ENCODE data around the gene KCNJ16.

KCNJ16 gene

DNA sequence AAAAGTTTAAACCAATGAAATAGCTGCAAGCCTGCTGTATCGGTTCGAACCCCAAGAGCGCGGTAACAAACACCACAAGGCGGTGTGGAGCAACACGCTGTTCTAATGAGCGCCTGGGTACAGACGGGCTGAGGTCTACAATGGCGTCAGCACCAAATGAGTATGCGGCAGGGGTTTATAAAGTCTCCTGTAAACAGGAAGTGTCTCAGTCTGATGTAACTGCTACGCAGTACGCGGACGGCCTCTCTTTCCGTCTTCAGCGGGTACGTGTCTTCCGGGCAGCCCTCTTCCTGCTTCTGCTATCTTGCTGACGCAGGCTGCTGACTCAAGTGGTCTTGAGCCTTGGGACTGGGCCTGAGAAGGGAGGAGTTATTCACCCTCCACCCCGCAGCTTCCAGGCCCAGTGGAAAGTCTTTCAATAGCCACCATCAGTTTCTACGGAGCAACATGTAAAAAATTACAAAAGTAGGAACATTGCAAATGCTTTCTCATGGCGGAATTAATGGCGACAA is 53.8 kb downstream of the KCNJ16 start:
- DNase-seq (ENCODE audit: low read depth), result no peak

DNA sequence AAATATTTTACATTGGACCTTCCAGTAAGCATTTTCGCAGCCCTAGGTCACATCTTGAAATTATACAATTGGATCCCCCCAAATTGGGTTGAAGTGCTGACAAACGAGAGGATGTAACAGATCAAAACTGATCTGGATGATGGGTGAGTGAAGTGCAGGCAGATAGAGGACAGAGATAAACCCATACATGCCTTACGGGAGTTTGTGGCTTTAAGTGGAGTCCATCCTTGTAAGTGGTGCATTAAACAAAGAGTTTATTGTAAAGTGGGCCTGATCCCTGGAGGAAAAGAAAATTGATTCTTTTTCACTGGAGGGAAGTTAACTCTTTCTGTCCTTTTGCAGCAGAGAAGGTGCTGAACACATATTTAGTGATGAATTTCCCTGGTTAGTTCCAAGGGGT is 55.3 kb downstream of the KCNJ16 start:
- no peak for DNase-seq (ENCODE audit: low read depth)

DNA sequence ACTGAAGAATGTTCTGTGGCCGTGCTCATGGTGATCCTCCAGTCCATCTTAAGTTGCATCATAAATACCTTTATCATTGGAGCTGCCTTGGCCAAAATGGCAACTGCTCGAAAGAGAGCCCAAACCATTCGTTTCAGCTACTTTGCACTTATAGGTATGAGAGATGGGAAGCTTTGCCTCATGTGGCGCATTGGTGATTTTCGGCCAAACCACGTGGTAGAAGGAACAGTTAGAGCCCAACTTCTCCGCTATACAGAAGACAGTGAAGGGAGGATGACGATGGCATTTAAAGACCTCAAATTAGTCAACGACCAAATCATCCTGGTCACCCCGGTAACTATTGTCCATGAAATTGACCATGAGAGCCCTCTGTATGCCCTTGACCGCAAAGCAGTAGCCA is 57.5 kb downstream of the KCNJ16 start:
- DNase-seq (ENCODE audit: low read depth), result no peak

DNA sequence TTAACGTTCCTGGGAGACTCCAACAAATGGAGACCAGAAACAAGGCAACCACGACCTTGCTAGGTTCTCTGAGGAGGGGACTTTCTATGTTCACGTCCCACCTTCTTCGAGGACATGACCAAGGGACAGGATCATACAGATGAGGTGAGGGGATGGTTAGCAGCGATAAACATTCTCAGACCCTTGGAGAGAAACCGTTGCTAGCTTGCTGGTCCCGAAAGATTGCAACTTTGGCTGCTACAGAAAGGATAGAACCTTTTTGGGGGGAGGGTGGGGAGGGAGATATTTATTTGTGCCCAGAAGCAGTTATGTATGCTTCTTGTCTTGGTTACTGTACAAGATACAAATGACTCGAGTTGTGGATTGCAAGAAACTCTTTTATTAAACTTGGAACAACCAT is 59.0 kb downstream of the KCNJ16 start:
- DNase-seq (ENCODE audit: low read depth), result no peak

DNA sequence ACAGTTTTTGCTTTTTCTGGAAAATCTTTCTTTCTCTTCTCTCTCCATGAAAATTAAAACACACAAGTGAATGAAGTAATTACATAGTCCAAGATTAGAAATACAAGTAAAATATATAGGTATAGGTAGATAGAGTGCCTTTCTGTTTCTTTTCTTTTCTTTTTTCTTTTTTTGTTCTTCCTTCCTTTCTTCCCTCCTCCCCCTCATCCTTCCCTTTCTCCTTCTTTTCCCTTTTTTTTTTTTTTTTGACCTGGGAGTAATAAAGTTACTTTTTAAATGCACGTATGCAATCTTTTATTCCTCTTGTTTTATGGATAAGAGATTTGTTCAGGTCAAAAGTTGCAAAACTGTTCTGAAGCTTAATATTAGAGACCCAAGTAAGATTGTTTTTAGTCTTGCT is 59.8 kb downstream of the KCNJ16 start:
- no peak for DNase-seq (ENCODE audit: low read depth)

DNA sequence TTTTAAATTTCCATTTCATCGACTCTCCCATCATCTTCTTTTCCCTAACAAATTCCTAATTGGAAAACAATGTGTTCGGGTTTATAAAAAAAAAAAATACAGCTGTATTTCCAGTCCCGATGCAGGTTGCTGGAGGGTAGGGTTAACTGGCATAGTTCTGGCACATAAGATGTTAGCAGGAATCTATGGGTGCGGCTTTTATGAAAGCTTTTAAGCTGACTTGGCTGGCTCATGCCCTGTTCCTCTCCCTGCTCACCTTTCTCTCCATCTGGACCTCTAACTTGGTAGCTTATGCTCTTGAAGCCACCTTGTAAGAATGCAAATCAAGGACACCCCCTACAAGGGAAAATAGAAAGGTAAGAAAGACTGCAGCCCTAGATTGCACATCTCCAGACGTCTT is 61.1 kb downstream of the KCNJ16 start:
- DNase-seq (ENCODE audit: low read depth), result no peak

DNA sequence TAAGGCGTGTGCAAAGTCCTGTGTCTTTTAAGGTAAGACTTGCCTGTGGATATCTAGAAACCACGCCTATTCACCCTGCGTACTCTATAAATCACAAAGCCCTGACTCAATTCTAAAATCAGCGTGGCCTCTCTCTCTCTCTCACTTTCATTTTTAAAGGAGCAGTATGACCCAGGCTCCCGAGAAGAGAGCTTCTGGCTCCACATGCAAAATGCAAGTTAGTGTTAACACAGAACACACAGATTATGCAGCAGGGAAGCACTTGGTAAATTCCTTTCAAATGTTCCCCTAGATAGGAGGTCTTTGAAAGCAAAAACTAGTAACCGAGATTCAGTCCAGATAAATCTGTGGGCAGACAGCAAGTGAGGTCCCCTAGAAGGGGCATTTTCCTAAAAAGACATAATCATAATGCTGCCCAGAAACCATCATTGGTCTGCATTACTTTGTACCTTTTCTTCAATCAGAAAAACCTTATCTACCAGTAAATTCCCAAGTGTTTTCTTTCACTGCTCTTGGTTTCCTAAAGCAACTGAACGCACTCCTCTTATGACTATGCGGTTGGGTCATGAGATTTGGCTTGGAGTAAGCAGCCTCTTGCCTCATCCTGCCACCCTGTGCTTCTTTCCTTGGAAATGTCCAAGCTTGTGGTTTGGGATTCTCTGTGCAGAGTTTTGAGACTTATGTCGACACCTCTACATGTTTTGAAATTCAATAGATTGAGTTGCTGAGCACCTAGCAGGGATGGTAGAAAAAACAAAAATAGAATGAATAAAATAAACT is 62.6 kb downstream of the KCNJ16 start:
- DNase-seq (ENCODE audit: low read depth), result no peak

DNA sequence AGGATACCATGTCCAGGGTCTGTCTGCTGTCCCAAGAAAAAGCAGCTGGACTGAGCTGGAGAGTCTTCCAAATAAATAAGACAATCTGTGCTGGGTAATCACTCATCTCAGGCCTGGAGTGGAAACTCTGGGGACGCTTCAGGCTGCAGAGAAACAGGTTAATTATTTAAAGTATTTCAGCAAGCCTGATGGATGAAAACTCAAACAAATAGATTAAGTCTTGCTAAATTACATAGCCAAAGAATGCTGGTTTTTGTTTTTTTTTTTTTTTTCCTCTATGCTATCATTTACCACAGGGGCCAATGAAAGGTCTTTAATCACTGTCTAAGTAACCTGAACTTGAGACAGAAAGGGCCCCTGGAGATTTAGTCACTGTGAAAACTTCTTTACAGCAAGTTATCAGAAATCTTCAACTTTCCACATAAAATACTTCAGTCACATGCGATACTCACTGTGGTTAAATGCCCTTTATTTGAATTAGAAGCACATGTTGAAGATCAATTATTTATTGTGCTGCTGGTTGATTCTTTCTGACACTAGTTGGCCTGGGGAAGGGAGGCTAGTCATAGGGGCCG is 63.4 kb downstream of the KCNJ16 start:
- no peak for DNase-seq (ENCODE audit: low read depth)

DNA sequence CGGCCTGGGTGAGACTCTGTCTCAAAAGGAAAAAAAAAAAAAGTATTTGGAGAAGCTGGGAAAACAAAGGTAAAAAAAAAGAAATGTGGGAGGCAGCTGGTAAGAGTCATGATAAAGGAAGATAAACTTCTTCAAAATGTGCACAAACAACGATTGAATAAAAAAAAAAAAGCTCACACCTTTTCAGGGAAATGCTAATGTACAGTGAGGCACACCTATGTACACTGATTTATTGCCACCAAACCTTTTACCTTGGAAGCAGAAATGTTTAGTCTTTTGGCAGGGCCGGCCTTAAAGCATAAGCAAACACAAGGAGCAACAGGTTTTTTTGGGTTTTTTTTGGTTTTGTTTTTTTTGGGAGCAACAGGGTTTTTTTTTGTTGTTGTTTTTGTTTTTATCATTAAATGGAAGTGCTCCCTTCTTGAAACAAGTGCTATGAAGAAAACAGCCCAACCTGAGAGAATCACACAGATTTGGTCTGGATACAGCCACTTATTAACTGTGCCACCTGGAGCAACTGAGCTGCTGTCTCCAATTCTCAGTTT is 64.5 kb downstream of the KCNJ16 start:
- no peak for DNase-seq (ENCODE audit: low read depth)

DNA sequence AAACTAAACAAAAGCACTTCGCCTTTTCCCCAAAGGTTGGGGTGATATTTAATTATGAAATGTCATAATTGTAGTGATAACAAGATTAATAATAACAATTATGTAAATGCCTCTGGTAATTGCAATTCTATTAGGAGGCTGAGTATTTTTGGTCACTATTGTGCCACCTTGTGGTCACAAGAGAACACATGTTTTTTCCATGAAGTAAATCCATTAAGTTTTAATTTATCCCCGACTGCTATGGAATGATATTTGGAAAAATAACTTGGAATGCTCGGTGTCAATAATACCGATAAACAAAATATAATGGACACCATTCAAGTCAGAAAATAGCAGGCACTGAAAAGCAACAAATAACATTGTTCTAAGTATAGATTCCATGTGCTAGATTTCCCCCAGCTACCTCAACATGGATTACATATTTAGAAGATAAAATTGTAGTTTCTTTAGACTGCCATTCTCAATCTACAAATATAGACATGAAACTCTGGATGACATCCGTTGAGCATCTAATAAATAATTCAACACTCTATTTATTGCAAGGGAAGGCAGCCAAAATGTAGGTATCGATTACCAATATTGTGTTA is 69.3 kb downstream of the KCNJ16 start:
- no peak for DNase-seq (ENCODE audit: low read depth)

DNA sequence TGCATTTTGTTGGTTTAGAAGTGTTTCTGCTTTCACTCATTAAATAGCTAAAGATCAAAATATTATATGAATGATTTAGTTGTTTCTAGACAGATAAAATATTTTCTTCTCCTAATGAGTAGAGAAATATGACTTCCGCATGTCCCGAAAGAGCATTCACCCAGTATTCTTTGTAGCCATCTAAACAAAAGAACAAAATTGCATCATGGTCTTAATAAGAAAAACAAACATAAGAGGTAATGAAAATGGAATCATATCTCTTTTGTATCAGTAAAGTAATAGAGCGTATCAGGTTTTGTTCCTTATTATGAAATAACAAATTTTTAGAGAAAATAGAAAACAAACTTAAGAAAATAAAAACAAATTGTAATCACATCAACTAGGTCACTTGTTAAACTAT is 78.2 kb downstream of the KCNJ16 start:
- no peak for DNase-seq (ENCODE audit: low read depth)

DNA sequence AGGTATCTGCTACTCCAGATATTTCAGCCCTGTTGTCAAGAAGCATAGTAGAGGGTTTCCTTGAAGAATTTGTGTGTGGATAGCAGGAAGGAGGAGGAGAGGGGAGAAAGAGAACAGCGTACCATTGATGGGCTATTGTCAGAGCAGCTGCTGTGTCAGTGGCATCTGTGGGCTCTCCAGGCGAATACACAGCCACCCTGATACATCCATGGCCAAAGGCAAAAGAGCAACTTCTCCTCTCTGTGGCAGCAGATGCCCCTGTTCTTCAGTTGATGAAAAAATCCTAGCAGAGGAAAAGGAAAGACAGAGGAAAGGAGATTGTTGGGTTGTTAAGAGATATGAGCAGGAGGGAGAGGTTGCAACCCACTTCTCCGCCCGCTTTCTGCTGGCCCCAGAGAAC is 82.1 kb downstream of the KCNJ16 start:
- no peak for DNase-seq (ENCODE audit: low read depth)

DNA sequence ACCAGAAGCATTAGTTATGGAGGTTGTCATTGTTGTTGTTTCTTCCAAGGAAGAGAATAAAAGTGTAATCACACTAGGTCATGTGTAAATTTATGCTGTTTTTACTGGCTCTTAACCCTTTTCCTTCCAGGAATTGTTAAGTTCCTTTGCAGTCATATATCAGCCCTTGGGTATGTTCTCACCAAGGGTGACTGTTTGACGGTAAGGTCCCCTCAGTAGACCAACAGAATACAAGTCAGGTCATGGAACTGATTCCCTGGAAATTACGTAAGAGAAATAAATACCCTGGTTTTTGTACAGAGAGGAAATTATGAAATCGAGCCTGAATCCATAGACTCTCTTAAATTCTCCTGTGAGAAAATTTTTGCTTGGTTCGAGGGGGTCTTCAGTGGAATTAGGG is 83.2 kb downstream of the KCNJ16 start:
- no peak for DNase-seq (ENCODE audit: low read depth)

DNA sequence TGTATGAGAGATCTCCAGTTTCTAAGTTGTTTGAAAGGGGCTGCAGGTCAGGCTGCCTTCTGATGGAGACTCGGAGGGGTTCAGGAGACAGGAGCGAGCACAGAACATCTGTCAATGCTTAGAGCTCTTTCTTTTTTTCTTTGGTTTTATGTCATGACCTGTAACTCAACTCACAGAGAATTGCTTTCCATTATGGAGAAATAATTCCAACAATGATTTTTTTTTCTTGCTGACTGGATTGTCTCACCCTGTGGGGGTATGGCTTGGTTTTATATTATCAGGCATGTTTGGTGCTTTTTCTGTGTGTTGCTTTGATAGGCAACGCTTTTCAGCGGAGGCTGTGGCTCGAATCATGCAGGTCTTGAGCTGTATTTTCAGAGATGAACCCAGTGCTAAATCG is 83.6 kb downstream of the KCNJ16 start:
- no peak for DNase-seq (ENCODE audit: low read depth)

DNA sequence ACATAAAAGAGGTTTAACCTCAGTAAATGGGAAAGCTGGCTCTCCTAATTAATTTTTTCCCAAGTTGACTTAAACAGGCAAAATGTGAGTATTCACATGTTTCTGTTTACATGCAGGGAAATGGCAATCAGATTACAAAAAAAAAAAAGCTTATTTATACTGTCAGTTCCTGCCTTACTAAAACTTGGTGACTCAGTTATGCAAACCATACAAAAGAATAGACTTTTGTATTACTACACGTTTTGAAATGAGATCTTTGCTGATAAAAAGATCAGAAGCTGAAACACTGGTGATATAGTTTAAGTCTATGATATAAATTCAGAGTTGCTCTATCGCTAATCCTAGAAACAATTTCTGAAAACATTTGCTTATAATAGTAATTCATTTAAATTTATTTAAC is 85.0 kb downstream of the KCNJ16 start:
- DNase-seq (ENCODE audit: low read depth), result no peak

DNA sequence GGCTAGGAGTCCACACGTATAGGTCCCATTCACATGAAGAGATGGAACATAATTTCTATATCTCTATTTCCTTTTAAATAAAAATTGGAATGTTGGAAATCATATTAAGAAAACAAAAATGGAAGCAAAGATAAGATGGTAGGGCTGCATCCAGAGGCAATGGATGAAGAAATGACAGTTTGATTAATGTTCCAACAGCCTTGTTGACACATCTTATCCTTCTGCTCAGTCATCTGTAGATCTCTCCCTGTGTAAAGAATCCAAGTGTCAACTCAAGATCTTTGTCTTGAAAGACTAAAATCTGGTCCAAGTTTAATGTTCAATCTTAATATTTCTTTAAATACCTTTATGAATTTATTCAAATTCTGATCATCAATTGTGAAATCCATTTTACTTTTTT is 86.5 kb downstream of the KCNJ16 start:
- no peak for DNase-seq (ENCODE audit: low read depth)

DNA sequence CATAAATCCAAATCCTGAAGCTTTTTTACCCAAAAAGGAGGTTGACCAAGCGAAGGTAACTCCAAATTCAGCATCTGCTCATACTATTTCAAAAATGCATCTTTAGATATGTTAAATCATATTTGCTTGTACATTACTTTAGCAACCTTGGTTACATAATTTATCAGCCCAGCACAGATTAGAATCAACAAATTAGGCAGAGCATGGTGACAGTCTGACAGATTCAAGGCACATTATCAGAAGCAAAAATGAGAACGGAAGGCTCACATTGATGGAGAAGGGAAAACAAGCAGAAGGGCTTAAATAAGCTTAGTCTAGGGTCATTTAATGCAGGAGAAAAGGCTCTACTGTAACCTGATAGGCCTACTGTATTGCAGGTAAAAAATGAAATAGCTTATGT is 90.4 kb downstream of the KCNJ16 start:
- DNase-seq (ENCODE audit: low read depth), result no peak

DNA sequence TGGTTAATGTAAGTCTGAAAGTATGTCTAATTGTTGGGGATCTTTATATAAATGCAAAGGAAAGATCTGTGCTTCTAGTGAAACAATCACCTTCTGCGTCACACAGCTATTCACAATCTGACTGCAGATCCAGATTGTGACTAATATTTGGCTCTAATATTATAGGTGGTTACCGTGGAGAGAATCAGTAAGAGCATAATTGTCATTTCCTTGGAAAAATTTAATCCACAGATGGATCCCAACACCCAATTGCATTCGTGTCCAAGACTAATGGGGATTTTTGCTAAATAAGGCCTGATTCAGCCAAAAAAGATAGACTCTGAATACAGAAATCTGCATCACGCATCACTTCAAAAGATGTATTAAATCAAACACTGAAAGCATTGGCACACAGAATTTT is 91.6 kb downstream of the KCNJ16 start:
- DNase-seq (ENCODE audit: low read depth), result no peak

DNA sequence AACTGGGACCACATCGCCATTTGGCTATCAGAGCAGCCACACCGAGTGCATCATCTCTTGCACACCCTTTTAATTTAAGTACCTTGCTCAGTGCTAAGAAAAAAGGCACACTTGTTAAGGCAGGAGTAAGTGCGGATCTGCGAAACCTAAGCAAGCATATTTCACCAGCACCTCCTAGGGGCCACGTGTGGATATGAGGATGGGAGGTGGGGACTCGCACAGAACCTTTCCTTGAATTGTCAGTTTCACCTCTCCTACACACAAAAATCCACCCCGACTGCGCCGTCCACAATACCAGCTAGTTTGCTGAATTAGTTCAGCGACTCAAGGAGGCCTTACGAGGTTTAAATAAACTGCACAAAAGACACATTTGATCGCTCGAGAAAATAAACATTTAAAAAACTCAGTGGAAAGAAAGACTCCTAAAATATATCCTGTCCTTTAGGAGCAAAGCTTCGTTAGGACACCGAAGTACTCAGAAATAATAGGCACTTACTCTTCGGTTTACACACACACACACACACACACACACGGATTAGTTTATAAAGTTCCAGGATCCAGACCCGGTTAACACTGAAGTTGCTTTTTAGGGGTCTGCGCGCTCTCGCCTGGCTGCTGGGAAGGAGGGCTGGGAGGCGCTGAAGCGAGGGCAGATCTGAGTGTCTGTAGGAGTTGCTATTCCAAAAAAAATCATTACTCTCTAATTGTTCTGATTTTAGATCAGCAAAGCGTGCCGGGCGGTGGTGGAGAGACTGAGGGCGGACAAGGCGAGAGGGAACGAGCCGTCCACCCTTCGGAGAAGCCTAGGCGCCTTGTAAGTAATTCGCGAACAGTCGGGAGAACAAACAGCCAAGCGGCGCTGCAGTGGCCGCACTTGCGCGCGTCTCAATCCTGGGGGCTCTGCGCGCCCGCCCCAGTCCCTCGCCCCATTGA is 93.3 kb downstream of the KCNJ16 start:
- no peak for DNase-seq (ENCODE audit: low read depth)

DNA sequence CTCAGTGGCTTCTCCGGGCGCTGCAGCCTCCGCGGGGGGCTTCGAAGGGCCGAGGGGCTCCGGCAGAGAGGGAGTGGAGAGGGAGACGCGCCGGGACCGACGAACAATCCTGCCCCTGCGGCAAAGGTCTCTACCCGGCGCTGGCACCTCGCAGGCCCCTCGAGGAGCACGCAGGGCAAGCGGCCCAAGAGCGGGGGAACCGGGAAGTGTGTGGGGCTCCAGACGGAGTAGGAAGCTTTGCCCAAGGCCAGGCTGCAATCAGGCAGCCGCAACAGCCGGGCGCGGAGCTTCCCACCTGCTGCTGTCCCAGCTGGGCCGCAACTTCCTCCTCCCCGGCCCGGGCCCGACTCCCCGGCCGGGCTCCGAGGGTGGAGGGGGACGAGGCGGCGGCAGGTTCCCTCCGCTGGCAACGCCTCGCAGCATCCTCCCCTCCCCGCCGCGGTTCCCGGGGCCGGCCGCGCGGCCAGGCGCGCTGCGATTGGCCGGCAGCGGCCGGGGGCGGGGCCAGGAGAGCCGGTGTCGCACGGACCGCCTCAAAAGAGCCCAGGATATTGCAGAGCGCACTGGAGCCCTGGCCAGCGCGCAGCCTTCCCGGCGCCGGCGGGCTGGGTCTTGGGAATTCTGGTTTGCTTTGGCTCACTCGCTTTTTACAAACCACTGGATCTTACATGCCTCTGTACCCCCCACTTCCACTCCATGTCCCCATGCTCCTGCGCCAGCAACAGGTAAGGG is 94.1 kb downstream of the KCNJ16 start, which contains the start of gene KCNJ2:
Gene KCNJ2, plus strand, starts transcription at position 556 of the 732 bp plus-strand sequence. CDS start 5,508 bp downstream, outside the sequence.
- no peak for DNase-seq (ENCODE audit: low read depth)
